GM23248 (cell line): Measurements from ENCODE around the gene FHIP2A.

Experiments
- EZH2 ChIP-seq: fragments of 200-600 bp; sonication (generic); IDR thresholded peaks from 2 replicates; pipeline ENCODE4 v1.6.1; 2018; ENCODE audit warnings: antibody characterized with exemption, mild to moderate bottlenecking; ENCODE audit not compliant: insufficient read depth, poor library complexity, severe bottlenecking
- EZH2phosphoT487 ChIP-seq: fragments of 200-600 bp; sonication (generic); IDR thresholded peaks from 2 replicates; pipeline ENCODE4 v1.6.1; 2018; ENCODE audit warnings: antibody characterized with exemption, moderate library complexity, mild to moderate bottlenecking, low read depth; ENCODE audit not compliant: insufficient read depth

GRCh38 chr10:114801411-114801813 is 20.2 kb upstream of the FHIP2A start:
- TF ChIP-seq EZH2 (no peak), EZH2phosphoT487 (no peak)
